Body of pancreas (tissue), 4 donors: ENCODE results near the gene CREB3L1.

Source experiments
- POLR2A ChIP-seq, 3 donors: fragments of 450-650 bp; IDR thresholded peaks; one replicate each; pipeline ENCODE4 v1.6.1; 2016; ENCODE audit warnings: antibody characterized with exemption in 3 of 3, mild to moderate bottlenecking in 2 of 3
- TF ChIP-seq, protein P1 (sequence below), 7 experiments: fragments of 450-650 bp in 4 of 7; fragments of 200-600 bp in 3 of 7; sonication (generic) in 3 of 7; IDR thresholded peaks; one replicate each; pipeline ENCODE4 v1.5.1; 2016 to 2019; ENCODE audit warnings: antibody characterized with exemption in 7 of 7

DNA sequence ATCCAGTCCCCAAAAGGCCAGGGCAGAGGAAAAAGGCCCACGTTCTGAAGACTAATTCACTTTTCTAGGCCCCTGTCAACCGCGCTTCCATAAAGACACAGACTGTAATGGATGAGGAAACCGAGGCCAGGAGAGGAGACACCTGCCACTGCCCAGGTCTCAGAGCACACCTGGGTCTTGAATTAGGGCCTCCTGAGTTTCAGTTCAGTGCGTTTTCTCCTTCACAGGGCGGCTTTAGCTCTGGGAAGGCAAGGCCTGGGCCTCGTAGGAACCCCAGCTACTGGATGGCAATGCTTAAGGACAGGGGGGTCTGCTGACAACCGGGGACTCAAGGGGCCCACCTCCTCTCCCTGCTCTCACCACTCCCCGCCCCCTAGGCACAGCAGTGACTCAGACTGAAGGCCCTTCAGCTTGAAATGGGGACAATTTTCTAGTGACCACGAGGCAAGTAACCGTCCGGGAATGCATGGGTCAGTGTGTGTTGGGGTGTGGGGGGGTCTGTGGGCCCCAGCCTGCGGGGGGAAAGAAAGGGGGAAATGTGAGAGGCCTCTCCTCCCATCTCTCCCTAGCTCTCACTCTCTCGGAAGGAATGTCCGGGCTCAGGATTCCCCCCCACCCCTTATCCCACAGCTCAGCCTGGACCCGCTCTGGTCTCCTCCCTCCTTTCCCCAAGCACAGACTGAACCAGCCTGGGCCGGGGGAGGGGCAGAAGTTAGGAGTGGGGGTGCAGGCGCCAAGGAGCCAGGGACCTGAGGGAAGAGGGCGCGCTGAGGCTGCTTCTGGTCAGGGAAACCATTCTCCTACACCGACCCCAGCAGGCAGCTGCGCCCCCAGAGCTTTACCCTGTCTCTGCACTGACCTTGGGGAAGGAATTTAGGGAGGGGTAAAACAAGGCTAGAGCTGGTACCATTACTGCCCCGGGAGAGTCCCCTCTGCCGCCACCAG is 17.2 kb downstream of the CREB3L1 start:
- no peak for TF ChIP-seq POLR2A (IDR thresholded peaks at IDR 0.05)
- TF ChIP-seq, protein P1, sequence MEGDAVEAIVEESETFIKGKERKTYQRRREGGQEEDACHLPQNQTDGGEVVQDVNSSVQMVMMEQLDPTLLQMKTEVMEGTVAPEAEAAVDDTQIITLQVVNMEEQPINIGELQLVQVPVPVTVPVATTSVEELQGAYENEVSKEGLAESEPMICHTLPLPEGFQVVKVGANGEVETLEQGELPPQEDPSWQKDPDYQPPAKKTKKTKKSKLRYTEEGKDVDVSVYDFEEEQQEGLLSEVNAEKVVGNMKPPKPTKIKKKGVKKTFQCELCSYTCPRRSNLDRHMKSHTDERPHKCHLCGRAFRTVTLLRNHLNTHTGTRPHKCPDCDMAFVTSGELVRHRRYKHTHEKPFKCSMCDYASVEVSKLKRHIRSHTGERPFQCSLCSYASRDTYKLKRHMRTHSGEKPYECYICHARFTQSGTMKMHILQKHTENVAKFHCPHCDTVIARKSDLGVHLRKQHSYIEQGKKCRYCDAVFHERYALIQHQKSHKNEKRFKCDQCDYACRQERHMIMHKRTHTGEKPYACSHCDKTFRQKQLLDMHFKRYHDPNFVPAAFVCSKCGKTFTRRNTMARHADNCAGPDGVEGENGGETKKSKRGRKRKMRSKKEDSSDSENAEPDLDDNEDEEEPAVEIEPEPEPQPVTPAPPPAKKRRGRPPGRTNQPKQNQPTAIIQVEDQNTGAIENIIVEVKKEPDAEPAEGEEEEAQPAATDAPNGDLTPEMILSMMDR (IDR thresholded peaks at IDR 0.05) = no peak
